Myometrial cell (primary cell): Measurements from ENCODE around the gene TBCA. TPM values are rescaled to one million over a fixed set of nuclear protein-coding genes. Genes with fewer than 3 reads are reported as not detected.

Source experiments
- total RNA-seq: library from RNA; depleted of rRNA; stranded (reverse); fragments of >200 nt; gene quantifications from 2 replicates; pipeline ENCODE4 v1.2.3, GENCODE V29; 2015

The TBCA gene, protein sequence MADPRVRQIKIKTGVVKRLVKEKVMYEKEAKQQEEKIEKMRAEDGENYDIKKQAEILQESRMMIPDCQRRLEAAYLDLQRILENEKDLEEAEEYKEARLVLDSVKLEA
- total RNA-seq, result 165 and 166 TPM in 2 replicates

DNA sequence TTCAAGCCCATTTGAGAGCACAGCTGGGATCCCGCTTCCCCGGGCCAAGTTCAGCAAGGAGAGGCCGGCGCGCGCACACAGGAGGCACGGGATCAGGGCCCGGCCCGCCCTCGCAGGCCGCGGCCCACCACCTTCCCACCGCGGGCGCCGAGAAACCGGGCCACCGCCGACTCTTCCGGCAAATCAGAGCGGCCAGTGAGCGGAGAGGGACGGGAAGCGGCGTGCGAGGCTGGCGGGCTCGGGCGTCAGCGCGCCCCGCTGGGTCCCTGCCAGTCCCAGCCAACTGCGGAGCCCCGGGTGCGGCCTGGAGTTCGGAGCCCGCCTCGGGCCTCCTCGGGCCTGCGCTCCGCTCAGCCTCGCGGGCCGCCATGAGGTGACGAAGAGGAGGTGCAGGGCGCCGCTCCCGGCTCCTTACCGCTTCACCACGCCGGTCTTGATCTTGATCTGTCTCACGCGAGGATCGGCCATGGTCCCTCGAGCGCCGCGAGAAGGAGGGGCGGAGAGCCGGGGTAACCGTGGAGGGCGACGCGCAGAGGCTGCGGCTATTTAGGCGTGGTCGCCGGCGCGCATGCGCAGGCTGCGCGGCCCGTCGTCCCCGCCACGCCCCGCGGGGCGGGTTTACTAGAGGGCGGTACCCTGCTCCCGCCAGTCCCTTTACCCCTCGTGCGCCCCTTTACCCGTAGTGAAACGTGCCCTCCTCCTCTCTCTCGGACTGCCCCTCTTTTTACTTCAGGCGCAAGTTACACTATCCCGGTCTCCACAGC lies at the start of gene TBCA:
TSS of gene TBCA (minus strand) at position 550 of the 764 bp plus-strand sequence. CDS start at position 468, 82 bp downstream.

Other genes starting within 250 kb of the TBCA start
- gene OTP, start 137.6 kb downstream of the TBCA start, total RNA-seq, result not detected in 2 replicates